HG03469 (cell line): ENCODE data around the gene TSKU.

ENCODE experiments used
- ATAC-seq: cut with Tn5 transposase; IDR thresholded peaks from one replicate; pipeline ENCODE4 v1.9.1; 2021; ENCODE audit warnings: mild to moderate bottlenecking, moderate library complexity, moderate number of reproducible peaks; ENCODE audit not compliant: unreplicated experiment

TSKU gene

DNA sequence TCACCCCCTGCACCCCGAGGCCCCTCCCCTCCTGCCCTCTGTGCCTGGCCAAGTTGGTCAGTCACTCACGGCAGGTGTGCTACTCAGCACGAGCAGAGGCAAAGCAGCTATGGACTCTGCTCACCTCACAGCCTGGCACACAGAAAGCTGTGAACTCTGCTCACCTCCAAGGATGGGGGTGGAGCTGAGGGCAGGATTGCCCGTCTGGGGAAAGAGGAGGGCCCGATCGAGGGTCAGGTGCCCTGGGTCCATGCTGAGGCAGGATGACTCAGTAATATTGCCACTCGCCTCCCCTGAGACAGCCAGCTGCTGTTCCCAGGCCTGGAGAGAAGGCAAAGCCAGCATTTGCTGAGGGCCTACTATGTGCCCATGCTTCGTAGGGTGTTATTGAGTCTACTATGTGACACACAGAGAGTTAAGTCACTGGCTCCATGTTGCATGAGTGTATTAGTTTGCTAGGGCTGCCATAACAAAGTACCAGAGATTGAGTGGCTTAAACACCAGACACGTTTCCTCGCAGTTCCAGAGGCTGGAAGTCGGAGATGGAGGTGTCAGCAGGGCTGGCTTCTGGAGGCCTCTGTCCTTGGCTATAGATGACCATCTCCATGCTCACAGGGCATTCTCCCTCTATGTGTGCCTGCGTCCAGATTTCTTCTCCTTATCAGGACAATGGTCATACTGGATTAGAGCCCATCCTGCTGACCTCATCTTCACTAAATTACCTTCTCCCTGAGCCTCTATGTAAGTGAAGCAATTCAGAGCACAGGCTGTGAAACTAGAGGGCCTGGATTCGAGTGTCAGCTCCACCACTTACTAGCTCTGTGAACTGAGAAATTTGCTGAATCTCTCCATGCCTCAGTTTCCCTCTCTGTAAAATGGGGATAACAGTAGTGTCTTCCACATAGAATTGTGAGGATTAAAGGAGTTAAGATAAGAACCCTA, 13.2 kb upstream of the TSKU start:
- no peak for ATAC-seq

DNA sequence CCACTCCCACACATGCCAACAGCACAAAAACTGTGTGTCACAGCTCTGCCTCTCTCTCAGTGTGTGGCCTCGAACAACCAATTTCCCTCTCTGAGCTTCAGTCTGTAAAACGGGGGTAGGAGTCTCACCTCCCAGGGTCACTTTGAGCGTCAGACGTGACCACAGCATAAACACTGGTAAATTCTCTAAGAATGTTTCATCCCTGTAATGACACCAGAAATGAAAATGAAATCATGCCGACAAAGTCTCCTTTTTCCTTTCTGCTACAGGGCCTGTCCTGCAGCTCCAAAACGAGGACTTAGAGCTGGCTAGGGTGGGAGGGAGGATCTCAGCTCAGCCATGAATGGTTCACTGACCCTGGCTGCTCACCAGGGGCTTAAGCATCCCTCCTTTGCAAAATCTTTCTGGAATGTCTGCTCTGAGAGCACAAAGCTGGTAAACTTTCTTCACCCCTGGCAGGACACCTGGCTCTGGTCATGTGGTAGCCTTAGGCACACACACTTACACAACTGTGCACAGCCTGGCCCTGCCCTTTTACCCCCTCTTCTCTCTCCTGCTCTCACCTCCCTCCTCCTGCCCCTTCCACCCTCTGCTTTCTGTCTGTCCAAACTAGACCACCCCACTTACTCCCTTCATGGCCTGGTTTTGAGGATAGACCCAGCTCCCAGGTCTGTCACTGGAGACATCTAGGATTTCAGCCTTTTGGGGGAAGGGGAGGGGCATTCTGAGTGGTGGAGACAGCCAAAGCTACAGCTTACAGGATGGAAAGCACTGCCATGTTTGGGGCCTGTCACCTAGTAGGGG, 12.3 kb upstream of the TSKU start:
- no peak for ATAC-seq

DNA sequence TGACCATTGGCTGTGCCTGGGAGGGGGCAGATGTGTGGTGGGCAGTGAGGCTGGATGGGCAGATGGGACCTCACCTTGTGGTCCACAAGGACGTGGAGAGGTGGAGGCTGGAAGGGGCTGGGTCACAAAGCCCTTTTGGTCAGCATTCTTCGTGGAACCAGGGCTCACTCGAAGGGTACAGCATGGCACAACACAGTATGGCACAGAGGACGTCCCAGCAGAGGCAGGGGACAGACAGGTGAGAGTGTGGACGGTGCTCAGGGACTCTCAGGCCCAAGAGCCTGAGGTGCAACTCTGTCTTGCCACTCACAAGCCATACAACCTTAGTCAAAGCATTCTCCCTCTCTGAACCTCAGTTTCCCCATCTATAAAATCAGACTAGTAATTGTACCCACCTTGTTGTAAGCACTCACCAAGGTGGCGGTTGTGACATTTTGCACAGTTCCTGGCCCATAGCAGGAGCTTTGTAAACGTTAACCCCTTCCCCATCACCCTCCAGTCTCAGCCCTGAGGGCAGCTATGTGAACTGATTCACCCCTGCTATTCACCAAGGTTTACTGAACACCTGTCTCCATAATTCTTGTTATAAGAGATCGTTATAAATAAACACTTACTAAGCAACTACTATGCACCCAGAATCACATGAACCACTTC, 11.6 kb upstream of the TSKU start:
- ATAC-seq: no peak

DNA sequence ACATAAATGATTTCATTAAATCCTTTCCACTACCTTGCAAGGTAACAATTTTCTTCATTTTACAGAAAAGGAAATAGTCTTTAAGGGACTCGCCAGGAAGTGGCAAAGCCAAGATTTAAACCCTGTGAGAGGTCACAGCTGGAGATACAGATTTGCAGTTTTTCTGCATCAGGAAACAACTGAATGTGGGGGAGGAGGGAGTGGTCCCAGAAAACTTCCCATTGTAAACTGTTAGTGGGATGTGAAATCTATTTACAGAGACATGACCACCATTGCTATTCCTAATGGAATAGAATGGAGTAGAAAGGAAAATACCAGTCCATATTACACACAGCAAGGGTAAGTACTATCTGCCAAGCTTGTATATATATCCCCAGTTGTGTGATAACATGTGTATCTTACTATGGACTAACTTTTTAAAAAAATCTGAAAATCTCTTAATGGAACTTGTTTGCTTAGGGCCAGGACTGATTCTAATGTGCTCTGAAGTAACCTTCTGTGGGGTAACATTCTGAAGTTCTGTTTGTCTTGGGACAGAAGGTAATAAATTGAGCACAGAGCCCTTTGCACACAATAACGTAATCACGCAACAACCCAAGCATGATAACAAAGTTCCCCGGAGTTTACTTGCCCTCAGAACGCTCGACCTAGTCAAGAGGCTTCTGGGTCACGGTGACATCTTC, 10.9 kb upstream of the TSKU start:
- no peak for ATAC-seq

DNA sequence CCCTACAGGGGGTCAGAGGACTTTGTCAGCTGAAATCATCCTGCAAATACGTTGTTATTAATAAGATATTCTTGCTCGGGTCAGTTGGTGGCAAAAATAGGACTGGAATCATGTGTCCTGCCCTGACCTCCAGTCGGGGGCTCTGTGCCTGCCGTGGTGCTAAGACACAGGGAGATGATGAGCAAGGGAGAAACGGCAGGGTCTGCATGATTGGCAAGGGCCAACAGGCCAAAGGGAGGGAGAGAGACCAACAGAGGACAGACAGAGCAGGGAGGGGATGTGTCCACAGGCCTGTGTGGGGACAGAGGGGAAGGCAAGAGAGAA, 10.4 kb upstream of the TSKU start:
- ATAC-seq: no peak

DNA sequence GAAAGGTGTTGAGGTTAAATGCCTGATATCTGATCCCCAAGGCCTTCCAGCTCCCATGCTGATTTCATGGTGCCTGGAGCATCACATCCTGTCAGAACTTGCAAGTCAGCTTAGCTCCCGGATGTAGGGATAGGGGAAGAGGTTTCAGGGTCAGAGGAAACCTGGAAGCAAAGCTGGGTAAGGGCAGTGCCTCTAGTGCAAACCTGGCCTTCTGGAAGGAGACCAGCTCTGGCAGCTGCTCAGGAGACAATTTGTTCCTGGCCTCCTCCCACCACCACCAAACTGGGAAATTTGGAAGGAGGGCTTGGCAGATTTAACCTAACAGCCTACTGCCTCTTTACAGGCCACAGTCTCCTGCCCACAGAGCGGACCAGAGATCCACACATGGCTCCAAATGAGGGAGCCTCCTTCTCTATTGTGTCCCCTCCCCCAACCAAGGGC, 9.2 kb upstream of the TSKU start:
- ATAC-seq: no peak

DNA sequence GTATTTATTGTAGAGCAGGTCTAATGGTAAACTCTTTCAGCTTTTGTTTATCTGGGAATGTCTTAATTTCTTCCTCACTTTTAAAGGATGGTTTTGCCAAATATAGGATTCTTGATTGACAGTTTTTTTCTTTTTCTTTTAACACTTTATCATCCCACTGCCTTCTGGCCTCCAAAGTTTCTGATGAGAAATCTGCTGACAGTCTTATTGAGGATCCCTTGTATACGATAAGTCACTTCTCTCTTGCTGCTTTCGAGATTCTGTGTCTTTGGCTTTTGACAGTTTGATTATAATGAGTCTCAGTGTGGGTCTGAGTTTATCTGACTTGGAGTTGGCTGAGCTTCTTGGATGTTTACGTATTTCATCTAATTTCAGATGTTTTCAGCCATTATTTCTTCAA, 6.7 kb upstream of the TSKU start:
- no peak for ATAC-seq

DNA sequence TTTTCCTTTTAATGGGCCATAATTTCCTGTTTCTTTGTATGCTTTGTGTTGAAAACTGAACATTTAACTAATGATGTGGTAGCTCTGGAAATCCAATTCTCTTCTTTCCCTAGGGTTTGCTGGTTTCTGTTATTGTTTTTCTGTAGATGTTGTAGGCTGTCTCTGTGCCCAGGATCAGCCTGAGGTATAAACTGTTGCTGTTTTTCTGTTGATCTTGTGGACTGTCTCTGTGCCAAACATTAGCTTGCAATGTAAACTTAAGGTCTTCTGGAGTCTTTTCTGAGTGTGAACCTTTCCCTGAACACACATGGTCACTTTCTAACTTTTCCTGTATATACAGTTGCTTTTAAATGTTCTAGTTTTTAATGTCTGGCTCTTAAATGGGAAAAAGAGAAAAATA, 5.9 kb upstream of the TSKU start:
- no peak for ATAC-seq

DNA sequence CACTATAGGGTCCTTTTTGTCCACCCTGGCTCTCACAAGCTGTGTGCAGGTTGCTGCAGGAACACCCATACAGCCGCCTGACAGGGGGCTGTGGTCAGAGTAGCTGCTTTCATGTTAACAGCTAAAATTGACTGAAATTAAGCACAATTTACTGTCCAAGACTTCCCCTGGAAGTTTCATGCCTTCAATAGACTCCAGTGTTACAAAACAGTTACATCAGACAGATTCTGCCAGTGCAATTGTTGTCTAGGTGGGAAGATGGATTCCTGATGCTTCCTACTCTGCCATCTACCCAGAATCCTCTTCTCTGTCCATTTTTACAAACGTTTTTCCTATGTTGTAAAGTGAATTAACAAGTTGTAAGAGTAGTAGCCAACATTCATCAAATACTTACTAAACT, 5.3 kb upstream of the TSKU start:
- no peak for ATAC-seq

DNA sequence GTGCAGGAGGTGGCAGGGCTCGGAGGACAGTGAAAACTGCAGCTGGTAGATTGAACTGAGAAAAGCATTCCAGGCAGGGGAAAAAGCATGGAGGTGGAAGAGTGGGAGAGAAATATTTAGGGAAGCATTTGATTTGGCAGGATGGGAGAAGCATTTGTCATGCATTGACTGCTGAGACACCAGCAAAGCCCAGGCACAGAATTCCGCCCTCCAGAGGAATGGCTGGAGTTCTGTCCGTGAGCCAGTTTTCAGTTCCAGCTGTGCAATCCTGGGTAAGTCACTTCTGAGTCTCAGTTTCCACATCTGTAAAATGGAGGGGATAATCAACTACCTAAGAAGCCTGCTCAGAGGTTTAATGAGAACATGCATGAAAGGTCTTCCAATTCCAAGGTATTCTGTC, 4.3 kb upstream of the TSKU start:
- no peak for ATAC-seq

DNA sequence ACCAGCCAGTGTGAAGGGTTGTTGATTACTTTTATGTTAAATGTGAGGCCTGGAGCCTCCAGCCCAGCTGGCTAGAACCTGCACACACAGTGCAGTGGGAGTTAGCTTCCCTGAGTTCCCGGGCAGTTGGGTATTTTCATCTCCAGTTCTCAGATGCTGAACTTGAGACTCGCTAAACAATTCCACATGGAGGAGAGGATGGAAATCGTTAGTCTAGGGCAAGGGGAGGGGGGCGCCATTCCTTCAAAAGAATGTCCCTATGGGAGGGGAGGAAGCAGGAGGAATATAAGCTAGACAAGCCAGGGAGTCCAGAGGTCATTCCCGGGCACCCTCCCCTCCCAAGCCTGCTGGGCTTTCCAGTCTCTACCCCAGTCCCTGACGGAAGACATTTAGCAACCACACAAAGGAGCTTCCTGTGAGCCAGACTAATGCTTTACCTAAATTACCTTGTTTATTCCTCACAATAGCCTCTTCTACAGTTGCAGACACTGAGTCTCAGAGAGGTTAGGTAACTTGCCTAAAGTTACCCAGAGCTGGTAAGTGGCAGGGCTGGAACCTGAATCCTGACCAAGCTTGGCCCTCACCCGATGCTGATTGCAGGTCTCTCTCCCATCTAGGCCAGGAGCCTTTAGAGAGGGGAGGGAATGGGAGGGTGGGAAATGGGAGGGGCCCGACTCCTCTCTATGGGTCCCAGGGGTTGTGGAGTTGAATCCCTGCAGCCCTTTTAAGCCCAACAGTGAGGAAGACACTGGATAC, 1.9 kb upstream of the TSKU start:
- ATAC-seq: no peak

DNA sequence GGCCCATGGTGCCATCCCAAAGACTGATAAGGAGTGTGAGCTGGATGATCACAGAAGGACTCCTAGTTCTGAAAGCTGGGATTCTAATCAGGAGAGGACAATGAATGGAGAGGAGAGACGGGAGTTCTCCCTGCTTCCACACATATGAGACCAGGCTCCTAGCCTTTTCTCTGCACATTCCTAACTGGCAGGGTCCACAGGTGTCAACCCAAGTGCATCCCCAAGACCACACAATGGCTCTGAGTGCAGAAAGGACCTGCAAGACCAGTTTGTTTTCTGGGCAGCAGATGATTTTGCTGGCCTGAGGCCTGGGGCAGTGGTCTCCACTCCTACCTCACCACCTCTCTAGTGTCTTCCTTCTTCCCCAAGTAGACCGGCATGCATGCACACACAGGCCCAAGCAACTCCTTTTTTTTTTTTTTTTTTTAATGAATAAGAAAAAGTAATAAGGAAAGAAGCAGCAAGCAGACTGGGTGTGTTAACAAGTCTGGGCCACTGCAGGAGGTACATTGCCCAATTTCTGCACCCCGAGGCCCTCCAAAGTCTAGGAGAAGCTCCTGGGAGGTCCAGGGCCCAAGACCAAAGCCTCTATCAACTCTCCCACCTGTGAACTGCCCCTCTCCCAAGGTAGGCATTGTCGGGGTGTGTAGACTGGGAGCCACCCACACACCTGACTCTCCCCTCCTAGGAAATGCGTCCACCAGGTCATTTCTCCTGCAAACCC, 1.2 kb upstream of the TSKU start:
- no peak for ATAC-seq

DNA sequence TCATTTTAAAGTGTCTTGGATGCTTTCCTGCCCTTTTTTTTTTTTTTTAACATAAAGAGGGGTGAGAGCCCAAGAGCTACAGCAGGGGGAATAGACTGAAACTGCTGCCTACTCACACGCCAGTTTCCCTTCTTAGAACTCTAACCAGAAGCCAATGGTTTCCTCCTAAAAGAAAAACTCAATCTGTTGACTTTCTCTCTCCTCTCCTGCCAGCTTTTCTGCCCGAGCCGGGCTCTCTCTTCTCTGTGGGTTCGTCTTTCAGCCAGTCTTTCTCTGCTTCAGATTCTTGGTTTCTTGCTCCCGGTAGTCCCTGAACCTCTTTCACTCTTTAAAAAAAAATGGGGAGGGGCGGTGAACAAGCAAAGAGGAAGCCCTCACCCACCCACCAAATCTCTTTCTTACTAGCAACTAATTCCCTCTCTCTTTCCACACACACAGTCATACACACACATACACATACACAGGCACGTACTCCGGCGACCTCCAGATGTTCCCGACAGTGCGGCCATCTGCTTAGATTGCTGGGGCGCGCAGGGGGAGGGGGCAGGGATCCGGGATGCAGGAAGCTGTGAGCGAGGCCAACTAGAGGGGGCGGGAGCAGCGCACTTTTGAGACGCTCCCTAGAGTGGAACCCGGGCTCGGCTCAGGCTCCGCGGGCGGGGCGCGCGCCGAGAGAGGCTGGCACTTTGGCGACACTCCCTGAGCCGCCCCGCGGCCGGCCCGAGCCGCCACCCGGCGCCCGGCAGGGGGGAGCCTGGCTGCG, 444 bp upstream of the TSKU start:
- ATAC-seq: no peak

DNA sequence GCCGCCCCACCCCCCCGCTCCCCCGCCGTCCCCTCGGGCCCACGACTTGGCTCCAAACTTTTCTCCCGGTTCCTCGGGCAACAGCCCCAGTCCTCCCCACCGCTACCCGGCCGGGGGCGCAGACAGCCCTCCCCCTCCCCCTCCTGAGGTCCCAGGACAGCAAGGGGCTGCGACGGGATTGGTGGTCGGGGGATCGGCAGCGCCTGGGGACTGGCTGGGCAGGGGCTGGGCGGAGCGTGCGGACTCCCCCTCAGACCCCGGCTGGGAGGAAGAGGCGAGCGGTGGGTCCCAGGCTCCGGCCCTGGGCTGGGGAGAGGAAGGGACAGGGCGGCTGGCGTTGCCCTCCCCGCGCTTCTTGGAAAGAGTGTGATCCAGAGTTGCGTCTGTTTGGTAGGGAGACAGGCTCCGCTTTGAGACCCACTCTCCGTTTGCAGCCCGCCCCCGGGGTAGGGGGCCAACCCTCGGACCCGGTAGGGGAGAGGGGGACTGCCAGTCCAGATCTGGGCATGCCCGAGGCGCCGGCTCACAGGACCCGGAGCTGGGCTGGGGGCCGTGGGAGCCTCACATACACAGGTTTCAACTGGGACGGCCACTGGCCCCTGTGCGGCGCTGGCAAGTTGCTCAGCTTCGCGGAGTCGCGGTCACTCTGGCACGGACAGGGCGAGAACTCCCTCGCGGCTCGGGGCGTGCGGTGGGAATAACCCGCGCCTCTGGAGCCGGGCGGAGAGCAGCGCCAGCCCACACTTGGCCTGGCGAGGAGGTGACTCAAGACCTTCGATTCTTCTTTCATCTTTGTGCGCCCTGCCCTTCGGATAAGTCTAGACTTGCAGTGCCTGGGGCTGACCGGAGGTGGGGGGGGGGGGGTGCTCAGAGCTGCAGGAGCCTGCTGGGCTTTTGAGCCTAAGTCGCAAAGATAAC, 999 bp downstream of the TSKU start:
- ATAC-seq: no peak

DNA sequence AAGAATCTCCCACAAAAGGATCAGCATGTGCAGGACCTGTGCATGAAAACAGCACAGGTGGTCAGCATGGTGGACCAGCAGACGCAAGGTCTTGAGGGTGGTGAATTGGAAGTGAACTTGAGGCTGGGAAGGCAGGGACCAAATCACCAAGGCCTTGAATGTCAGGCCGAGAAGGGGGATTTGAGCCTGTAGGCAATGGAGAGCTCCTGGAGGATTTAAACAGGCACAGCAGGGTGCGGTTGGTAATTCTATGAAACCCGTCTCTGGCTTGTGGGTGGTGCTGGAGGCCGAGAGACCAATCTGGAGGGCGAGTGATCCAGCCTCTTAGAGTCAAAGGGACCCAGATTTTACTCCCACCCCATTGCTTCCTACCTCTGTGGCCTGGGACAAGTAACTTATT, 2.4 kb downstream of the TSKU start:
- ATAC-seq: no peak

DNA sequence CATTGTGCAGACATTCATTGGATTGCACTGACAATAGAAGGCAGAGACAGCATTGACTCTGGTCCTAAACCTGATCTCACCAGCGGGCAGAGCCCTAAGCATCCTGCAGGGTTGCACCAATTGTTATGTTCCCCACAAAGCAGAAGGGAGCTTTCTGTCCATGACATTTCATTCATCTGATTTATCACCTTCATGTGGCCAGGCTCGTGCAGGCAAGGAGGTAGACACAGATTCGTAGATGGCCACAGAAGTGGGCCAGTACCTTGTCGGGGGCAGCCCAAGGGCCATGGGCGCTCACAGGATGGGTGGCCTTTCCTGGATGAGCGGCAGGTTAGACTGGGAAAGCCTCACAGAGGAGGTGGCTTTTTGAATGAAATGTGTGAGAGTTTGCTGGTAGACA, 2.9 kb downstream of the TSKU start:
- ATAC-seq: no peak

DNA sequence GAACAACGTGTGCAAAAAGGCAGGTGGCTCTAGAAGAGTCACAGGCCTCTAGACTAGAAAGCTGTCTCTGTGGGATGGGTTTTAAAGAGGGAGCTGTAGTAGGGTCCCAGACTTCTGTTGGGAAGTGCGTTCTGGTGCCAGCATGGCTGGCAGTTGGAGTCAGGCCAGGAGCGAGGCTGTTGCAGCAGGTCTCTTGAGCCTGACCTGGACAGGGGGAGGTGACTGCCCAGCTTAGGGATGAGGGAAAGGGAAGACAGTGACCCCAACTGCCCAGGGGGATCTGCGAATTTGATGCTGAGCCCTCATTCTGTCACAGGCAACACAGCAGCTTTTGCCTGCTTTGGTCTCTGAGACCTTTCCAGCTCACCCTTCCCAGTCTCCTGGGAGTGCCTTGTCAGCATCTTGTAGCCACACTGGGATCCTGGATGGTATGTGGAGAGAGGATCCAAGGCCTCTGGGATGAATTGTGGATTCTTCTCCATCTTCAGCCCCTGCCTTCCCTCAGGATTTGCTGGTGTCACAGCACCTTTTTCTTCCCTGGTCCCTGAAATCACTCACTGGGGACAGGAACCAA, 3.4 kb downstream of the TSKU start:
- no peak for ATAC-seq

DNA sequence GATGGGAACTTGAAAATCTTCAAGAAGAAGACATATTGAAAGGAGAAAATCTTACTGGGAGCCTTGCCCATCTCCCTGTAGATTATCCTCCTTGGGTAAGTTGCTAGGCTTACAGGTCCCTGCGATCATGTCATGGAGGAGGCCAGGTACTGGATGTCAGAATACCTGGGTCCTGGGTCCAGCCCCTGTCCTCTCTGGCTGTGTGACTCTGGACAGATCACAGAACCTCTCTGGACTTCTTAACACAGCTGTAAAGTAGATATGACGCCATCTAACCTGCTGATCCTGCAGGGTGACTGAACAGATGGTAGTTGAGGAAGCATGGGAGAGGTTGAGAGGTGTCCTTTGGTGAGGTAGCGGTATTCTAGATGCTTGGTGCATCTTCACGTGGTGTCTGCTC, 4.1 kb downstream of the TSKU start:
- no peak for ATAC-seq
